Stimulated activated CD4-positive, alpha-beta T cell treated with anti-CD3 and anti-CD28 coated beads, TNF-alpha, amount 100 ng/mL, for 4 hours (primary cell): ENCODE data around the gene GHR.
"Not testable (repeated sequence)": the region's sequence is repeated elsewhere in the genome, so short reads cannot be mapped to it uniquely, and the experiment has no call there.

Experiments used
- DNase-seq, 3 experiments: peaks; one replicate each; pipeline ENCODE4 v3.0.0-alpha.2; 2020; ENCODE audit warnings: low read depth in 3 of 3

GHR gene

DNA sequence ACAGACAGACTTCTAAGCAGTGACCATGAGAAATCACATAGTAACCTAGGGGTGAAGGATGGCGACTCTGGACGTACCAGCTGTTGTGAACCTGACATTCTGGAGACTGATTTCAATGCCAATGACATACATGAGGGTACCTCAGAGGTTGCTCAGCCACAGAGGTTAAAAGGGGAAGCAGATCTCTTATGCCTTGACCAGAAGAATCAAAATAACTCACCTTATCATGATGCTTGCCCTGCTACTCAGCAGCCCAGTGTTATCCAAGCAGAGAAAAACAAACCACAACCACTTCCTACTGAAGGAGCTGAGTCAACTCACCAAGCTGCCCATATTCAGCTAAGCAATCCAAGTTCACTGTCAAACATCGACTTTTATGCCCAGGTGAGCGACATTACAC is 295.4 kb downstream of the GHR start:
- no peak for DNase-seq

DNA sequence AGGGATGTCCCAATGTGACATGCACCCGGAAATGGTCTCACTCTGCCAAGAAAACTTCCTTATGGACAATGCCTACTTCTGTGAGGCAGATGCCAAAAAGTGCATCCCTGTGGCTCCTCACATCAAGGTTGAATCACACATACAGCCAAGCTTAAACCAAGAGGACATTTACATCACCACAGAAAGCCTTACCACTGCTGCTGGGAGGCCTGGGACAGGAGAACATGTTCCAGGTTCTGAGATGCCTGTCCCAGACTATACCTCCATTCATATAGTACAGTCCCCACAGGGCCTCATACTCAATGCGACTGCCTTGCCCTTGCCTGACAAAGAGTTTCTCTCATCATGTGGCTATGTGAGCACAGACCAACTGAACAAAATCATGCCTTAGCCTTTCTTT is 295.8 kb downstream of the GHR start:
- no peak for DNase-seq

DNA sequence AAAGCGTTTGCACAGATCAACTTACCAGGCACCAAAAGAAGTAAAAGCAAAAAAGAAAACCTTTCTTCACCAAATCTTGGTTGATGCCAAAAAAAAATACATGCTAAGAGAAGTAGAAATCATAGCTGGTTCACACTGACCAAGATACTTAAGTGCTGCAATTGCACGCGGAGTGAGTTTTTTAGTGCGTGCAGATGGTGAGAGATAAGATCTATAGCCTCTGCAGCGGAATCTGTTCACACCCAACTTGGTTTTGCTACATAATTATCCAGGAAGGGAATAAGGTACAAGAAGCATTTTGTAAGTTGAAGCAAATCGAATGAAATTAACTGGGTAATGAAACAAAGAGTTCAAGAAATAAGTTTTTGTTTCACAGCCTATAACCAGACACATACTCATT is 297.0 kb downstream of the GHR start:
- no peak for DNase-seq

DNA sequence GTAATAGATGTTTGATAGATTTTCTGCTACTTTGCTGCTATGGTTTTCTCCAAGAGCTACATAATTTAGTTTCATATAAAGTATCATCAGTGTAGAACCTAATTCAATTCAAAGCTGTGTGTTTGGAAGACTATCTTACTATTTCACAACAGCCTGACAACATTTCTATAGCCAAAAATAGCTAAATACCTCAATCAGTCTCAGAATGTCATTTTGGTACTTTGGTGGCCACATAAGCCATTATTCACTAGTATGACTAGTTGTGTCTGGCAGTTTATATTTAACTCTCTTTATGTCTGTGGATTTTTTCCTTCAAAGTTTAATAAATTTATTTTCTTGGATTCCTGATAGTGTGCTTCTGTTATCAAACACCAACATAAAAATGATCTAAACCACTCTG is 298.2 kb downstream of the GHR start:
- no peak for DNase-seq

DNA sequence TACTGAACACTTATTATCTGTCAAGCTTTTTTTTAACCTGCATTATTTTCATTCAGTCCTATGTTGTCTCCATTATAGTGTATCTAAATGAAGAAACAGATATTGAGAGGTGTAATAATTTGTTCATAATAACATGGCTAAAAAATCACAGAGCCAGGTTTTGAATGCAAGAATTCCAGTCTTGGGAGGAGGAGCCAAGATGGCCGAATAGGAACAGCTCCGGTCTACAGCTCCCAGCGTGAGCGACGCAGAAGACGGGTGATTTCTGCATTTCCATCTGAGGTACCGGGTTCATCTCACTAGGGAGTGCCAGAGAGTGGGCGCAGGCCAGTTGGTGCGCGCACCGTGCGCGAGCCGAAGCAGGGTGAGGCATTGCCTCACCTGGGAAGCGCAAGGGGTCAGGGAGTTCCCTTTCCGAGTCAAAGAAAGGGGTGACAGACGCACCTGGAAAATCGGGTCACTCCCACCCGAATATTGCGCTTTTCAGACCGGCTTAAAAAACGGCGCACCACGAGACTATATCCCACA is 311.4 kb downstream of the GHR start:
- not testable (repeated sequence) for DNase-seq

DNA sequence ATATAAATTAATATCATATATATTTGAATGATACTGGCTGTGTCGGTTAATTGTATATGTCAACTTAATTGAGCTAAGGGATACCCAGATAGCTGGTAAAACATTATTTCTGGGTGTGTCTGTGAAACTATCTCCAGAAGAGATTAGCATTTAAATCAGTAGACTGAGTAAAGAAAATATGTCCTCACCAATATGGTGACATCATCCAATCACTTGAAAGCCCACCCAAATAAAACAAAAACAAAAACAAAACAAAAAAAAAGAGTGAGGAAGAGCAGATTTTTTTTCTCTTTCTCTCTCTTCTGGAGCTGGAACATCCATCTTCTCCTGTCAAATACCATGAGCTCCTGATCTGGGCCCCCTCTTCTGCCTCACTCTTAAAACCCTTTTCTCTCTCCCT is 317.7 kb downstream of the GHR start:
- DNase-seq, result no peak

DNA sequence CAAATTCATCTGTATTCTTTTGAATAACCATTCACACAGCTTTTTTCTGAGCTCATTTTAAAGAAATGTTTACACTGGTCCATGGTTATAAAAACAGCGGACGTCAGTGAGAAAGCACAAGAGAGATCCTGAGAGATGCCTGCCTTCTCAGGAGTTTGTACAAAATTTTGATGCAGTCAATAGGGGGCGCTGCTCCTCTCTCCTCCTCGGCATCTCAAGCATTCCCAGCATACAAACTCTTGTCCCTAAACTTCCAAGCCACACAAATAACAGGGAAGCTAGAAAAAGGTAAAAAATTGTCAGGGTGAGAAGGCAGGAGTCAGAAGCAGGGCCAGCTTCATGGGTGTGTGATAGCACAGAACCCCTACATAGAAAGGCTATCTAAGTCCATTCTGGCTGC is 322.2 kb downstream of the GHR start:
- no peak for DNase-seq

DNA sequence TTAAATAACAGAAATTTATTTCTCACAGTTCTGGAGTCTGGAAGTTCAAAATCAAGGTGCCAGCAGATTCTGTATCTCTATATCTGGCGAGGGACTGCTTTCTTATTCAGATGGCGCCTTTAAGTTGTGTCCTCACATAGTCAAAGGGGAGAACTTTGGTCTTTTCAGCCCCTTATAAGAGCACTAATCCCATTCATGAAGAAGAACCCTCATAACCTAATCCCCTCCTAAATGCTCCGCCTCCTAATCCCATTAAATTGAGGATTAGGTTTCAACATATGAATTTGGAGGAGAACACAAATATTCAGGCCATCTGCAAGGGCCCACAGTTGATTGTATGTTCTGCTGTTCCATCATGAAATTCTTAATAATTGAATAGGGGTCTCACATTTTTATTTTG is 322.6 kb downstream of the GHR start:
- DNase-seq, result no peak

DNA sequence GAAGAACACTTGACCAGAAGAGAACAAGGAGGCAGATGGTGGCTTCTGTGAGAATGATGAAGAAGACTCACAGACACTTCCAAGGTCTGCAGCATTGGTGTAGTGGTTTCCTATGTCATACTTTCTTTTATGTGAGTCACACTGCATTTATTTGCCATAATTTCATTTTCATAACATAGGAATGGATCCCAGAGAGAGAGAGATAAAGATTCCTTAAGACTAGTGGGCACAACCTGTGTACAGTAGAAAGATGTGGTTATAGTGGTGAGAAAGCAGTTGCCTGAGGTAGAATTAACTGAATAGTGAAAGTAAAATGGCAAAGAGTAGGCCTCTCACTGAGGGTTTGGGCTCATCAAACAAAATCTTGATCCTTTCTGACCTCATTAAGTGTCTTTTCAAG is 325.8 kb downstream of the GHR start:
- DNase-seq, result no peak

DNA sequence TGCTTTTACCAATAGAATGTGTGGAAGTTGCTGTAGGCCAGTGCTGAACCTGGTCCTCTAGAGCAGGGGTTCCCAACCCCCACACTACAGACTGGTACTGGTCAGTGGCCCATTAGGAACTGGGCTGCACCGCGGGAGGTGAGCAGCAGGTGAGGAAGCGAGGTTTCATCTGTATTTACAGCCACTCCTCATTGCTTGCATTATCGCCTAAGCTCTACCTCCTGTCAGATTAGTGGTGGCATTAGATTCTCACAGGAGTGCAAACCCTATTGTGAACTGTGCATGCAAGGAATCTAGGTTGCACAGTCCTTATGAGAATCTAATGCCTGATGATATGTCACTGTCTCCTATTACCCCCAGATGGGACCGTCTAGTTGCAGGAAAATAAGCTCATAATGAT is 327.3 kb downstream of the GHR start:
- no peak for DNase-seq

DNA sequence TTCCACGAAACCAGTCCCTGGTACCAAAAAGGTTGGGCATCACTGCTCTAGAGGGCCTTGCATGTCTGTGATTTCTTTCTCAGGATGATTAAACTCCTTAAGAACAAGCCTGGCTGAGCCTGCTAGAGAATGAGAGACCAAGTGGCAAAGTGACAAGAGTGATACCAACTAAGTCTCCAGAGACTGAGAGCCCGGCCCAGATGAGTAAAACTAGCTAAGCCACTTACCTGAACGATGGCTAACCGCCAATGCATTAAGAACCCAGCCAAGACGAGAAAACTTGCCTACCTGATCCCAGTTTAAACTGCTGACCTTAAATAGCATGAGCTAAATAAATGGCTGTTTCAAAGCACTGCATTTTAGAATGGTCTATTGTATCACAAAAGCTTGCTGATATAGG is 327.8 kb downstream of the GHR start:
- no peak for DNase-seq

DNA sequence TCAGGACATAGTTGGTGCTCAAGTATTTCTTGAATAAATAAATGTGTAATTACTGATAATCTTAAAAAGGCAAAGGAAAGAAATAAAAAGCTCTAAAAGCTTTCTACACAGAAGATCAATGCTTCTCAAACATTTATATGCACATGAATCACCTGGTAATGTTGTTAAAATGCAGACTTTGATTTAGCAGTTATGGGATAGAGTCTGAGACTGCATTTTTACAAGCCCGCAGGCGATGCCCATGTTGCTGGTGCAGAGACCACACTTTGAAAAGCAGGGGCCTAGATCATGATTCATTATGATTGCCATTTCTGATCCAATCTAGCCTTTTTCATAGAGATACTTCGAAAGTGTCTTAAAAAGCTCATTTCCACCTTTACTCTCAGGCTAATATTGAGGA is 329.9 kb downstream of the GHR start:
- DNase-seq, result no peak

DNA sequence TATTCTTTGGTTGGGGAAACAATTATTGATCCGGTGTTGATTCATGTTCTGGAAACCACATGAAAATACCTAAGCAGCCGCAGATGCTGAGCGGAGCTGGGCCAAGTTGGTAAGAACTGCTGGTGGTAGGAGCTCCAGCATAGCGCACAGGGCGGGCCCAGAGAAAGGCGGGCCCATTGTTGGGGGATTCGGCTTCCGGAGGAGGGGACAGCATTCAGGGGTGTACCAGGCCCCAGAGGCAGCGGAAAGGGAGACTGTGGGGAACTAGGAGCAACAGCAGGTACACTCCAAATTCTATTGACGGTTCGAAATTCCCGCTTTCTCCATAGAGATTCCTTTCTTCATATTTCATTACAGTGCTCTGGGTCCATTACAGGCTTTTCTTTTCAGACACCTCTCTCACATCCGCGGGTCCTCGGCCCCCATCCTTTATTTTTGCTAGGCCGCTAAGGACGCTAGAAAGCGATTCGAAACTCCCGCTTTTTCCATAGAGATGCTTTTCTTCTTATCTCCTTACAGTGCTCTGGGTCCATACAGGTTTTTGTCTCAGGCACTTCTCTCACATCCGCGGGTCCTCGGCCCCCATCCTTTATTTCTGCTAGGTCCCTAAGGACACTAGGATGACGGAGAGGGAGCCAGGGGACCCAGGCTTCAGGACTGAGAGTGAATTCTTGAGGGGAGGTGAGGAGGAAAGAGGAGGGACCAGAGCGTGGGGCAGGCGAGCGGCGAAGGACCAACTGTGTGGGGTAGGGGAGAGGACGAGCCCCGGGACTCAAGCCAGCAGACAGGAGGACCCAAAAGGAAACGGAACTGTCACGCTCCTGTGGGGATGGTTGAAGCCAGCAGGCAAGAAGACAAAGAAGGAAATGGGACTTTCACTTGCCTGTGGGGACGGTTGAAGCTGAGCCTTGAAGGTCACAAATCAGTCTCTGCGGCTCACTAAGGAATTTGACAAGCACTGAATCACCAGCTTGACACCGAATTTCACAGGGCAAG is 333.7 kb downstream of the GHR start, which contains the start of gene CCDC152:
CCDC152 (plus strand) TSS at position 213 of the 996 bp plus-strand sequence. CDS start 2,304 bp downstream, outside the sequence.
- peak; percentile 9 to 24 (median 20) for DNase-seq

DNA sequence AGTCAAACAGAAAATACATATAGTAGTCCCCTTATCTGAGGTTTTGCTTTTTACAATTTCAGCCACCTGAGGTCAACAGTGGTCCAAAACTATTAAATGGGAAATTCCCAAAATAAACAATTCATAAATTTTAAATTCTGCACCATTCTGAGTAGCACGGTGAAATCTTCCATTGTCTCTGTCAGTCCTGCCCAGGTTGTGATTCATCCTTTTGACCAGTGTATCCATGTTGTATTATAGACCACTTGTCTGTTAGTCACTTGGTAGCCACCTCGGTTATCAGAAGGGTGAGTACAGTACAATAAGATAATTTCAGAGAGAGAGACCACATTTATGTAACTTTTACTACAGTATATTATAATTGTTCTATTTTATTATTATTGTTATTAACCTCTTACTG is 336.2 kb downstream of the GHR start:
- DNase-seq, result no peak

DNA sequence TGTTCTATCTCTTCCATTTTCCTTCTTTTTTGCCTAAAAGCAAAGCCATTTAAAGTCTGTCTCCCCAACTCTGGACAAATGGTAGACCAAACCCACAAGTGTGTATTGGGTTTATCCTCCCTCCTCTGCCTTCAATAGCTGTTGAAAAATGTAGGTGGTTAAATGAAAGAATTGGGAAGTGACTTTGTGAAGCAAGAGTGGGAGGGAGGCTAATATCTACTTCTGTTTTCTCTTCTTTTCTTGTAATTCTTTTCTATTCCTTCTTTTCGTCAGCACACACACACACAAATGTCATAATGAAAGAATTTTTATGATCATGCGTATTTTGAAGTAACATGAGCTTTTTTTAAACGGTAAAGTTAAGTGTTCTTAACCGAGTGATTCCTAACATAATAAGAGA is 337.2 kb downstream of the GHR start:
- no peak for DNase-seq

DNA sequence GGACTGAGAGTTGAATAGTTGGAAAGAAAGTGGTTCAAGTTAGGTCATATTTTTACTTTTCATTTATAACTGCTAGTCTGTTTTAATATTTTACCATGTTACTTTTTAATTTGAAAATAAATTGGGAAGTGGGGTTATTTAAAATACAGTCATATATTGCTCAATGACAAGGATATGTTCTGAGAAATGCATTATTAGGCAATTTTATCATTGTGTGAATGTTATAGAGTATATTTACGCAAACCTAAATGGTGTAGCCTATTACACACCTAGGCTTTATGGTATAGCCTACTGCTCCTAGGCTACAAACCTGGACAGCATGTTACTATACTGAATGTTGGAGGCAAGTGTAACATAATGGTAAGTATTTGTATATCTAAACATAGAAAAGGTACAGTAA is 338.6 kb downstream of the GHR start:
- DNase-seq, result no peak

DNA sequence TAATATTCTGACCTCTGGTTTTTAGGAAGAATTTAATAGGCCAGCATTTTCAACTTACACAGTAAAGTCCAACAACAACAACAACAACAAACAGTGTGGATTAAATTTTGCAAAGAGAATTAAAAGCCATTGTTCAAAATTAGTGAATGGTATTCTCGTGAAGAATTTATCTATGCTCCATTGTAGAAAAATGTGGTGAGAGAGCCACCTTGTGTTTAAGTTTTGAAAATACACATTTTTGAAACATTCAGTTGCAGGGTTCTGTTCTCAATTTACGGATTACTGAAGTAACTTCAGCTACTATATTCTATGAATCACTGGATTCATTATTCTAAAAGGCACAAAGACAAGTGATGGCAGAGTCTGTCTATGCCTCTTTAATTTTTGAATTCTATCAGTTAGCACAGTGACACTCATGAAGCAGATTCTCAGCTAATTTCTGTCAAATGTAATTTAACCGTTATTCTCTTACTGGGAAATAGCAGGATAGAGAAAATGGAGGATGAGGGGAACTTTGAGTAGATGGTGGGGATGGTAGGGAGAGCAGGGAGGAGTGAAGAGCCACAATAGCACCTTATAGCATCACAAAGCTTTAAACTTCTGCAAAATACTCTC is 344.4 kb downstream of the GHR start:
- DNase-seq, result no peak

DNA sequence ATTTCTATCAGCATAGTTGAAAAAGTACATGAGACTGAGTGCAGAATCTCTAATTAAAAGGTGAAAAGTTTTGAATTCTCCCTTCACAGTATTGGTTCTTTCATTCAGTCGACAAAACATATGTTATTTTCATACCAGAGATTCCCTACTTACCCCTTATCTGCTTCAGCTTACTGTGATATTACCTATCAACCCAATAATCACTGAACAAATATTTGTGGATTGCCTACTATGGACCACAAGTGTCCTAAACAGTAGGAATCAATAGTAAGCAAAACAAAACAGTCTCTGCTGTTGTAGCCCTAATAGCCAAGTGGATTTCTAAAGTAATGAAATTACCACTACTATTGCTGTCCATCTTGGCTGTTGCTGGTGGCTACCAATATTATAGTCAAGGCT is 344.9 kb downstream of the GHR start:
- no peak for DNase-seq

DNA sequence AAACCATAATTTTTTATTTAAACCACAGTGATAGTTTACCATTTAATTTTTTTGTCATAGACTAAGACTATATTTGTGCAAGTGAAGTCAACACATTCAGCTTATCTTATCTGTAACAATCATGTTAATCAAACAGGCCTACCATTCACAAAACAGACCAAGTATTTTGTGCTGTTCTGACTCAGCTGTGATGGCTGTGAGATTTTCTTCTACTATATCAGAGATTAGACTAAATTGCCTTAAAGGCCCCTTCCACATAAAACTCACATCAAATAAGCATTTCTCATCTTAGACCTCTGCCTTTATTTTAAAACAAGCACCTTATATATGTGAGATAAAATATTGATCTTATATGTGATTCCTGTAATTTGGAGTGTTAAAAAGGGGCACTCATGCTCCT is 346.8 kb downstream of the GHR start:
- DNase-seq, result no peak
